Dedifferentiated amniotic fluid mesenchymal stem cell (primary cell): ENCODE measurements around the gene SEC16B.

Experiments used
- DNase-seq: peaks from one replicate; pipeline ENCODE4 v3.0.0-alpha.2; 2016; ENCODE audit errors: extremely low spot score

Gene SEC16B

DNA sequence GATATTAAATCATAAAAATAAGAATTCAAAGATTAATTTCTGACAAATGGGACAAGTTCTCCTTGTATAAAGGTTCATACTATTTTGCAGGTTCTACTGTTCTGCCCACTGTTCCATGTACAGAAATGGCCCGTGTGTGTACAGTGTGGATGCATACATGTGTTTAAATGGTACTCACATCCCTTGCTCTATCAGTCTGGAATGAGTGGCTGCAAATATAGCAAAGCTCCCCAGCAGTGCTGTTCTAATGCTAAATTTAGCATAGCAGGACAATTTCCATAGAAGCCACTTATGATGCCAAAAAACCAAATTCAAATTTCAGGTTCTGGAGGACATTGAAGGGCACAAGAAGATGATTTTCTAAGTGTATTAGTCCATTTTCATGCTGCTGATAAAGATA, 9.4 kb upstream of the SEC16B start:
- DNase-seq: no peak

DNA sequence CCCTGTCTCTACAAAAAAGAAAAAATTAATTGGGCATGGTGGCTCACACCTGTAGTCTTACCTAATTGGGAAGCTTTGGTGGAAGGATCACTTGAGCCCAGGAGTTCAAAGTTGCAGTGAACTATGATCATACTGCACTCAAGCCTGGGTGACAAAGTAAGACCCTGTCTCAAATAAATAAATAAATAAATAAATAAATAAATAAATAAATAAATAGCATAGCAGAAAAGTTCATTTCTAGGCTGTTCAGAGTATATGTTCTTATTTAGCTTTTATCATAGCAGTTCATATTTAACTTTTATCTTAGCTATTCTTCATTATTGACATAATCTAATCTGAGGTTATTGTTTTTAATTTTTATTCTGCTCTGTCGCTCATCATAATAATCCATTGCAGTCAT, 8.7 kb upstream of the SEC16B start:
- DNase-seq: no peak

DNA sequence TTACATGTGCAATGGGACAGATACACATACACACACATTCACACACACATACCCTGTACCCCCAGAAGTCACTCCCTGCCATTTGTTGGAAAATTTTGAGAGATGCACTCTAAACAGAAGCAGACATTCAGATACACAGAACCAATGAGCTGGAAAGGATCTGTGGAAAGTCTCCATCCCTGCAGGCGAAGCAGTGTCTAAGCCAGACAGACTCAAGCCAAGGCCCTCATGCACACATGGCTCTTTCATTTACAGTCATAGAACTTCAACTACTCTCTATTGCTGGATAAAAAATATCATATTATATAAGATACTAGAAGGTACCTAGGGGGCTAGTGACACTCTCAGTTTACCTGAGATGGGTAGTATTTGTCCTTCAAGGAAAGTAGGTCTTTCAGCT, 7.3 kb upstream of the SEC16B start:
- no peak for DNase-seq

DNA sequence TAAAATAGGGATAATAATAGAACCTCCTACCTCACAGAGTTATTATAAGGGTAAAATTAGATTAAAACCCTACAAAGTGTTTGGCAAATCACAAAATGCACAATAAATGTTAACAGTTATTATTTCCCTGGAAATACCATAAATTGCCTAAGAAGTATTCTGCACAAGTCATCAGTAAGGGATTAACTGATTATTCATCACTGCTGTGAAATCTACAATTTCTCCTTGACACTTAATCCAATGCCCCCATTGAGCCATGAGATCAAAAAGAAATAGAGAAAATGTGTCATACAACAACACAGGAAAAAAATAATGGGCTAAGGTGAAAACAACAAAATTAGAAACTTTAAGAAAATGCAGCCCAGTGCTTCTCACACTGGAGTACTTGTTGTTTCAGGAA, 6.7 kb upstream of the SEC16B start:
- DNase-seq: no peak

DNA sequence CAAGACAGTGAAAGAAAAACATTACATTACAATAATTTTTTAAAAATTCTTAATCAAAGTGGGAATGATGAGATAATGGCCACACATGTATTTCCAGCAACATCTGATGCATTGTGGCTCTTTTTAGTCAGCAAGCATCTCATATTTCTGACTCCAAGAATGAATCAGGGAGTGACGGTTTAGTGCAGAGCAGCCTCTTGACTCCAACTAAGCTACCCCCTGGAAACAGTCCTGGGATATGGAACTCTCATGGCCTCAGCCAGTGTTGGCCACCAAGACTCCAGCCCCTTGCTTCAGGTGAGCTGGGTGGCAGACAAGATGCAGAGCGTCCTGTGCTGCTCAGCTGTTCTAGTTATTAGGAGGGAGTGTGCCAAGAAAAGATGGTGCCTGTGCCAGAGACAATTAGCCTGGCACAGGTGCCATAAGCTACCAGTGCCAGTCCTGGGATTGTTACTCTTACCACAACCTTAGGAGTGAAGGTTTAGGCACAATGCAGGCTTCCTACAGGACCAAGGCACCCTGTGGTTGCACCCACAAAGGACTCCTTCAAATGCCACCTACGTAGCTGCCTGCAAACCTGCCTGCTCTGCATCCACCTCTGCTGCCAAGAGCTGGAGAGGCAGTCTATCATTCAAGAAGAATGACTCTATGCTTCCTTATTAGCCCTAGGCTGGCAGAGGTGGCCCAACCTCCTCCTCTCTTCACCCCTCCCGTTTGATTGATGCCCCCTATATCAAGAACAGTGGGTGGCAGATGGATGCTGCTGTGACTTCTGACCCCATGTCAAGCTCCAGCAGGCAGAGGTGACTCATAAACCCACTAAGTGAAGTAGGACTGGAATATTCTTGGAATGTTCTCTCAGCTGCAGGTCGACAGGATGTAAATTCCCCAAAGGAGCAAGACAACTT, 6.0 kb upstream of the SEC16B start:
- peak; percentile 22 for DNase-seq

DNA sequence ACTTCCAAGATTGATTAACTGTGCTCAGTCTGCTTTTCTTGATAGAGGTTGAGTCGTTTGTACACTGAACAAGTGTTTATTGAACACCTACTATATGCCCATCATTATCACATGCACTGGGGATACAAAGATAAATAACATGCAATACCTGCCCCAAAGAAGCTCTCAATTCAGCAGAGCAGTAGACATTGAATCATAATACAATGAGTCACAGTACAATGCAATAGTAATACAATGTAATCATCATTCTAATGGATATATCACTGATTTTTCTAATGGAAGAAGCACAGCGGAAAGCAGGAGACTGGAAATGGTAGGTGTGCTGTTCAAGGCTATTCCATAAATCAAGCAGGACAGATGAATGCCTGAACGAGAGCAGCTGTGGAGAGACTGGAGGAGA, 3.7 kb upstream of the SEC16B start:
- no peak for DNase-seq

DNA sequence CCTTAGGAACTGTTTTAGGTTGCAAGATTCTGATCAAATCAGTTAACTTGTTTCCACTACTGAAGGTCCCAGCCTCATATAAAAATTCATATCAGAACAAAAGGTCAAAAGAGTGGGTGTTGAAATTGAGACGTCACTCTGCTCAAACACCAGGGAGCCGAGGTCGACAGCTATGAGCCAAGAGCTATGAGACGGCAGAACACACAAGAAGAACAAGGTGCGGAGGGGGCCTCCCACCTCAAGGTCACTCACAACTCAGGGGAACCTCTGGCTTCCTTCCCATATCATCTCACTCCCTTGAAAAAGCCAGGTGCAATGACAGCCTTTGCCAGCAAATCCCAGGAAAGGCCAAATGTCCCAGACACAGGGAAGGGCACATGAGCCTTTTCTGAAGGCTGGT, 749 bp downstream of the SEC16B start:
- no peak for DNase-seq

DNA sequence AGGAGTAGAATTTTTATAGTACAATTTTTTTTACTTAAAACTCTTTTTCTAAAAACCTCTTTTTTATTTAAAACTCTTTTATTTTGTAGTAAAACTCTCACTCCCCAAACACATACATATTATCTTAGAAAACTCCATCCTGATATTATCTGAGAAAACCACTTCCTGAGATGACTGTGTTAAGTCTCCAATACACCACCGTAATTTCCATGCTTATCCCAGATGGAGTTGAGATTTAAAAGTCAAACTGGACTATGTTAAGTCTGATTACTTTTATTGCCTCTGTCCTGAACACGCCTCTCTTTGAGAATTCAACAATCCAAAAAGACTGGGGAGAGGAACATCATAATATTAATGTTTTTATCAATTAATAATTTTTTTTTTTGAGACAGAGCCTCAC, 3.7 kb downstream of the SEC16B start:
- DNase-seq: no peak

DNA sequence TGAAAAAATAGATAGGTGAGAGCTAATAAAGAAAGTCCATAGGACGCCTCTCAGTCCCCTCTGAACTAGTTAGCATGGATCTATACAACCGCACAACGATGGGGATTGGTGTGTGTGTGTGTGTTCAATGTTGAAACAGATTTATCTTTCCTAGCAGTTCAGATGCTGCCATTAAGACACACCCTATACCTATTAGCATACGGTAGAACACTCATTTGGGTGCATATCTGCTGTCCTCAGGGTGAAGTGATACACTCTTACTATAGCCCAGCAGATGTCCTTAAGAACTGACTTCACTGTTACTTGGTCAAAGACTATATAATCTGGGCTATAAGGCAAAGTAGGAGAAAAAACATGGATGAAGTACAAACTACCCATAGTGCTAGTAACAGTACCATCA, 4.6 kb downstream of the SEC16B start:
- no peak for DNase-seq

DNA sequence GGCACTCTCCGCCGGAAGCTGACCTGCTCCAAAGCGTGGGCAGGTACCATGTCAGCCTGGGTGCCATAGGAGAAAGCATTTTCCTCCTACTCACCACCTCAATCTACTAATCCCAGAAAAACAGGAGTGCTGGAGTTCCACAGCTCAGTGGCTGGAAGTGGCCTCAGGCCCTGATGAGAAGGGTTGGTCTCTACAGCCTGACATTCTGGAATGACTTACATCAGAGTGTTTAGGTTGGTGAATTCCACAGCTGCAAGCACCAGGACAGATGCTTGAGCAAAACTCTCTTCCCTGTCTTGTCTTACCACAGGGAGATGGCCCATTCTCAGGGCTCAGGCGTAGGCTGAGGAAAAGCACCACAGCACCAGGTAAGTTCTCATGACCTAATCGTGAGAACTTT, 5.5 kb downstream of the SEC16B start:
- DNase-seq: no peak

DNA sequence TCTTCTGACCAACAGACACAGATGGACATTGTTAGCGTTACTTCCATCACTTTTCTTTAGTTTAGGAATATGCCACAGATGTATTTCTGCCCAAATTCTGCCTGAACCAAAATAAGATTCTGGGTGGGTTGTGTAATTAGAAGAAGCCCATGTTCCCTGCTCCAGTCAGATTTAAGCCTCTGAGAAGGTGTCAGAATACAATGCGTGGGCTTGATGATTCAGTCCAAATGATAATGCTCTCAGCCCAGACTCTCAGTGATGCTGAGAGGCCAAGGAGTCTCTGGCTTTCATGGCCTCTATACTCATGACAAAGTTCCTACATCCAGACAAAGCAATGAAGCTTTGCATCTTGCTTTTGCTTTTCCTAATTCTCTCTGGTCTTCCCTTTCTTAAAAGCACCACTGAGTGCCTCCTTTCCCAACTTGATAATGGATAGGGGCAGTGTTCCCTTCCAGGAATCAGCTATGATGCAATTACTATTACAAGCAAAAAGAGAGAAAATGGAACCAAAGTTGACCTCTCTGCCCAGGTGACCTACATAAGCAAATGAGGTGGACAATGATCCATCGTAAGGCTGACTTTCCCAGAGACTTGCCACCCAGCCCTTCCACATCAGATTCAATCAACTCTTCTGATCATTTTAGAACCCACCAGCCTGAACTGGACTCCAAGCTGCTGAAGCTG, 8.8 kb downstream of the SEC16B start:
- DNase-seq: no peak

DNA sequence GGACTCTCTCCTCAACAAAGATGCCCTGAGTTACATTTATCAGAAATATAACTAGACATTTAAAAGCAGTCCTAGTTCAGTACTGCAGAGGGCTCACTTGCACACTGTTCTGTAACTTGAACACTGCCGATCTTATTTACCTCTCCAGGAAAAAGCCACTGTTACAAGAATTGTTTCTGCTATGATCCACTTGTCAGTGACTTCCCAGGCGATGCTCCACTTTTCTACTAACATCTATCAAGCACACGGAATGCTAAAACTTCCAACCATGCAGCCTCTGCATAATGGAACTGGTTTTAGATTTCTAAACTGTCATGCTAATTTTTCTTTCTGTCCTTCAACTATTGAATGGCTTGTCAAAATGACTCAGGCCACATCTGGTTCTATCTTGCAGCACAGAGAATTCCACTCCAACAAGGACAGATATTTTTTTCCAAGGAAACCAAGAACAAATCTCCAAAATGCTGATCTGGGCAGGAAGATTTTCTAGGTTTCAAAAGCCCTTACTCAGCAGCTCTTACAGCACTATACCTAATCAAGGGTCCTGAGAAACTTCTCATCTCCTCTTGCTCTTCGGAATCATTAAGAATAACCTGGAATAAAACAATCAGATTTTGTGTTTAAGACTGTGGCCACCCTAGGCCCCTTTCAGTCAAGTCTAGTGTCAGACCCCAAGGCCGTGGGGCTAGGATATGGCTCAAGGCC, 9.9 kb downstream of the SEC16B start:
- peak; percentile 42 for DNase-seq

DNA sequence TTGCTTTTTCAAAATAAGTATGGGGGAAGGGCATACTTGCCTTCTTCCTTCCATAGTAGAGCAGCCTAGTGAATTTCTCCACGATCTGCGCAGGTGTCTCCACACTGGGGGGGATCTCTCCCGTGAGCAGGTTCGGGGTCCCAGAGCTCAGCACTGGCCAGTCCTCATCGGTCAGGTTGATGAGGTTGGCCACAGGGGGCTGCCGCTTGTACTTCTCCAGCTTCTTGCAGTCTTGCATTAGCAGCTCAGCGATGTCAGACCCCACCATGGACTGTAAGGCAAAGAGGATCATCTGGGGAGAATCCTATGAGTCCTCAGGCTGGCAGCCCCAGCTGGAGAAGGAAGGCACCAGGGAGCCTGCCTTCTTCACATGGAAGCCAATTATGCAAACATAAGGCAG, 11.8 kb downstream of the SEC16B start:
- no peak for DNase-seq

DNA sequence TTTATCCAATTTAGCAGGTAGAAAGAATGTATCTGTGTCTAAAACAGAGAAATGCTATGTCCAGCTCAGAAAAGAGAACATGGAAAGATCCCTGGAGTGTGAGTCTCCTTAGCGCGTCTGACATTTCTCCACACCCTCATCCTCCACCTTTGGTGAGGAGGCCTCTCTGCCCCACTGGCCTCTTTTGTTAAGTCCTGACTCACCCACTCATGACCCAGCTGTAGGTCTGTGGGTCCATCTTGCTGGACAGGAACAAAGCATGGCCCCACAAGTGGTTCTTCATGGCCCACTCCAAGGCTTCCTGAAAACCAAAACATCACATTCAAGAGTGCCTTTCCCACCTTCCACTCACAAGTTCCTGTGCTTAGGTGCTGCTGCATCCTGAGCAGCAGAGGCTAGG, 15.8 kb downstream of the SEC16B start:
- no peak for DNase-seq

DNA sequence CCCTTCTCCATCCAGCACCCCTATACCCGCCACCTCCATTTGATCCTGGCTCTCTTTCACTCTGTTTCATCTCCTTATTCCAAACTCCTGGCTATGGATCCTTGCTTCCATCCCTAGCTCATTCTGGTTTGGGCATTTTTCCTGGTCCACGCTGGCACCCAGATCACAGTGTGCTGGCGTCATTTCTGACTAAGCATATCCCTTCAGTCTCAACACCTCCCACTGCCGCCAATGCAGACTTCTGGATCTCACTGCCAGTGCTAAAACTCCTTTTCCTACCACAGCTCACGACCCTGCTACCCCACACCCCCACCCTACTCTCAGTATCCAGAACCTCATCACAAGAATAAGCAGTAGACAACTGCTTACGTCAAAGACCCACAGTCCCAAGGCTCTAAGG, 16.3 kb downstream of the SEC16B start:
- DNase-seq: no peak

DNA sequence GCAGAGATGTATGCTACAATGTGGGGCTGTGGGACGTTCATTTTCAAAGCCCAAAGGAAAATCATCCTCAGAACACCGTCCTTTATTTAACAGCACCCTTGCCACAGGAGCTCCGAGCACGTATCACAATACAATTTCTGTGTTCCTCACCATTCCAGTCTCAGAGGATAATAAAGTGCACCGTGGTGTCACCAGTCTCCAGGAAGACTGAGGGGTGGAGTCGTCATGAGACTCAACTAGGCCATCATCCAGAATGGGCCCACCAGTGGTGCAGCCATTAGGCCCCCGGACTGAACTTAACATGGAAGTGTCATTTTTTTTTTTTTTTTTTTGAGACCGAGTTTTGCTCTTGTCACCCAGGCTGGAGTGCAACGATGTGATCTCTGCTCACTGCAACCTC, 17.2 kb downstream of the SEC16B start:
- DNase-seq: no peak

DNA sequence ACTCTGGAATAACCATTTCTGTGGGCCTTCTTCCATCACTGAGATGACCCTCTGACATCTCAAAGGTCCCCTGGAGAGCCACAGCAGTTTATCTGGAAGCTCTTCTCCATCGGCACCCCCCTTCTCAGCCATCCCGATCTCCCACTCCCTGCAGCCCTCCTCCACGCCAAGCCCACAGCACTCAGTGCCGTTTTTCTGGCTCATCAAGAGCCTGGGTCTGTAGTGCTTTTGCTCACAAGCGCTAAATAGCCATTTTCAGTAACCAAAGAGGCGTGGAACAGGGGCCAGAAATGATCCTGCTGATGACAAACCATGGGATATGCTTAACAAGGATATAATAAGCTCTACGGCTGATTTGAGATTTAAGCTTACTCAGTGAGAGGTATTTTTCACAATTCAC, 17.6 kb downstream of the SEC16B start:
- no peak for DNase-seq

DNA sequence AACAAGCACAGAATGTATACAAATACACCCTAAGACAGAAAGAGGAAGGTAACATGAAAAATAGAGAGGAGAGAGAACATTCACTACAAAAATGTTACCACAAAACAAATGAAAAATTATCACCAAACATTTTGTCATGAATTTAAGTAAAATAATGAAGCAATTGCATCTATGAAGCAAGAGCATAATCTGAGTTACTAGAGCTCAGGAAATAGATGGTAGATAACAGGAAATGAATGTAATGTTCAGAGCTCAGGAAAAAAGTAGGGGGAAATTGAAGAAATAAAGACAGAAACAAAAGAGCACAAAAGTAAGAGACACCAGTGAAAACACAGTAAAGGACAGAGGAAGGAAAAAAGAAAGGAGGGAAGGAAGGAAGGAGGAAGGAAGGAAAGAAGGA, 19.4 kb downstream of the SEC16B start:
- DNase-seq: no peak

DNA sequence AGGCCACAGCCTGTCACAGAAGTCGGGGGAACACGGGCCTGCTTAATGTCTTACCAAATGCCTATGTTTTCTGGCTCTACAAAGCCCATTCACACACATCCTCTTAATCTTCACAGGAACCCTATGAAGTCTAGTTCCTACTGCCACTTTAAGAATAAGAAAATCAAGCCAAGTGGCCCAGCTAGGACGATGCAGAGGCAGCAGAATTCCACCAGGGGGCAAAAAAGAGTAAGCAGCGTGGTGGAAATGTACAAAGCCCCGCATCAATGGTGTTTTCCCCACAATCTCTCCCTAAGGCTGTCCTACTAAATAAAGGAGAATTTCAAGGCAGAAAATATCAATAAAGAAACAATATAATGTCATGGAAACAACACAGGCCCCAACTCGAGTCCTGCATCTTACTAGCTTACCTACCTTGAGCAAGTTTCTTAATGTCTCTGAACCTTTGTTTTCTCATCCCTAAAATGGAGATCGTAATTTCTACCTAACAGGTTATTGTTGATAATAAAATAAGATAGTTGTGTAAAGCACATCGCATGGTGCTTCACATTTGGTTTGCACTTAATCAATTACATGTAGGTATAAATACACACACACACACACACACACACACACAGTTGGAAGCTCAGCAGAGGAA, 21.4 kb downstream of the SEC16B start:
- DNase-seq: peak; percentile 62

DNA sequence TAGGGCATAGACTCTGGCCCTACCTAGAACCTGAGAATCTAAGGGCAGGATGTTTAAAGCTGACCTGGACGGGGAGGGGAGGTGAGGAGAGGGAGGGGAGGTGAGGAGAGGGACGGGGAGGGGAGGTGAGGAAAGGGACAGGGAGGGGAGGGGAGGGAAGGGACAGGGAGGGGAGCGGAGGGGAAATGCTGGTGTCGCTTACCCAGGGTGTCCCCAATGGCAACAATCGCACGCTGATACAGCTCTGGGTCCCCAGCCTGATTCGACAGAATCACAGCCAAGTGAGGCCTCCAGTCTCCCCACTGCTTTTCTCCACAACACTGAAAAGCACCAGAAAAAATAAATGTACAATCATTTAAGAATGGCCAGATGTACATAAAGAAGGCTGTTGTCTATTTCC, 22.2 kb downstream of the SEC16B start:
- no peak for DNase-seq

DNA sequence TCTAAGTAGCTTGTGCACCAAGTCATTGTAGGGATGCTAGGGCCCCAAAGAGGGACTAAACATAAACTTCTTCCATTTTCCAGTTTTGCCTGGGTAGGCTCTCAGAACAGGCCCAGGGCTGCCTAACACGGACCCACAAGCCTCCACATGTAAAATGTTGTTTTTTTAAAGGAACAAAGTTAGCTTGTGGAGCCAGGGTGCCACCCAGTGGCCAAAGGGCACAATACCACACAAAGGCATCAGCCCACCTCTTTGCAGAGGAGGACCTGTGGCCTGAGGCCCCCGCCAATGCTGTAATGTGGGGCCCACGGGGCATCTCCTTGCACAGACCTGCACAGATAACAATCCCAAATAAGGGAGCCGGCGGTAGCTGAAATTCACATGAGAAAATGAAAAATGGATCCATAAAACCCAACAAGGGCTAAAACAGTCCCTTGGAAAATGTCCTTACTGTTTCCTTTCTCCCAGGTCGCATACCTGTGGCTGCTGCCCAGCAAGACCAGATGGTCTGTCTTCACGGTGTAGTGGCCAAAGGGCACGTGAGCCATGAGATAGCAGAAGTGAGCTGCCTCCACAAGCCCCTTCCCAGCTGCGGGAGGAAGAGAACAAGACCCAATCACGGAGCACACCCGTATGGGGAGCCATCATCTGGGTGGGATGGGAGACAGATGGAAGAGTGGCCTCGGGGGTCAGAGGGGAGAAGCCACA, 23.8 kb downstream of the SEC16B start:
- peak; percentile 41 for DNase-seq
